GM06990 (cell line): ENCODE data around the gene DDO.
A peak's percentile ranks its signal among the peaks of the same experiment; 100 is the strongest.

Source experiments
- DNase-seq: peaks from one replicate; pipeline ENCODE4 v3.0.0-alpha.2; 2011; ENCODE audit not compliant: insufficient read length; ENCODE audit errors: extremely low read depth
- H3K27me3 ChIP-seq: replicated peaks from 2 replicates; pipeline ENCODE4 v1.6.0; 2011; ENCODE audit warnings: low read length; ENCODE audit not compliant: control insufficient read depth, insufficient read depth
- H3K36me3 ChIP-seq: 2 replicates; pipeline ENCODE4 v1.5.1; 2011; ENCODE audit warnings: low read length; ENCODE audit not compliant: control insufficient read depth, insufficient read depth
- H3K4me3 ChIP-seq: replicated peaks from 2 replicates; pipeline ENCODE4 v1.5.1; 2011; ENCODE audit warnings: low read depth, mild to moderate bottlenecking, control low read depth, low read length
- TF ChIP-seq, protein P1 (sequence below): IDR thresholded peaks from 2 replicates; pipeline ENCODE4 v1.5.1; 2011; ENCODE audit warnings: low read length, control low read depth, mild to moderate bottlenecking, inconsistent platforms; ENCODE audit not compliant: insufficient read depth, poor library complexity, severe bottlenecking

The DDO gene, protein sequence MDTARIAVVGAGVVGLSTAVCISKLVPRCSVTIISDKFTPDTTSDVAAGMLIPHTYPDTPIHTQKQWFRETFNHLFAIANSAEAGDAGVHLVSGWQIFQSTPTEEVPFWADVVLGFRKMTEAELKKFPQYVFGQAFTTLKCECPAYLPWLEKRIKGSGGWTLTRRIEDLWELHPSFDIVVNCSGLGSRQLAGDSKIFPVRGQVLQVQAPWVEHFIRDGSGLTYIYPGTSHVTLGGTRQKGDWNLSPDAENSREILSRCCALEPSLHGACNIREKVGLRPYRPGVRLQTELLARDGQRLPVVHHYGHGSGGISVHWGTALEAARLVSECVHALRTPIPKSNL

DNA sequence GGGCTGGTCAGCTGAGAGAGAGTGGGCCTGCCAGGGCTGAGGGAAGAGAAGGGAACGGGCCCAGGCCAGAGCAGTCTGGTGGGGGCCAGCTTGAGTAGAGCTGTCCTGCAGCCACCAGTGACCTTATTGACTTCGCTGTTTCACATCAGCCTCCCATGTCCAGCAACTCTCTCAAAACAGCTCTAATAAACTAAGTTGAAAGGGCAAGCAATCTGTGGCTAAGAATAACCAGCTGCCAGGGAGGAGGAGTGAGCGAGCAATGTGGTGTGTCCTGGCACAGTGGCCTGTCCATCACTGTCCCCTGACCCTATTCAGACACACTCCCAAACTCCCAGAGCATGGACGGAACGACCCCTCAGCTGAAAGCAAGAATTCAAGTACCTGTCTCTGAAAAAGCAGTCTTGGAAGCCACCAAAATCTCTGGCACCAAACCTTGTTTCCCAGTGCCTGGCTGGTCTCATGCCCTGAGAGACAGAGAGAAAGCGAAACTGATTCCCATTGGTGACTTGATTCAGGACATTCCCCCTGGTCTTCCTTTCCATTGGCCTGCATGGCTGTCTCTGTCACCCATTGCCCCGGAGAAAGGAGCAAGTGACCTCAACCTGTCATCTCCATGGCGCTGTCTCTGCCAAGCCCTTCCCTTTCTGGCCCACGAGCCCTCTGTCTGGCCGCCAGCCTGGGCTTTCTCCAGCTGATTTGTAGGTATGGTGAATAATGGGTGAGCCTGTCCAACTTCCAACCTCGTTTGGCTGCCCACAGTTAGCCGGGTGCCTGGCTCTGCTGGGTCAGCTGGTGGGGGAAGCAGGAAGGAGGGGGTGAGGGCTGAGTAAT is at the start of gene DDO:
Gene DDO (minus strand): TSS at position 490 of the 831 bp plus-strand sequence. CDS start 2,113 bp downstream, outside the sequence.
- TF ChIP-seq, protein P1, sequence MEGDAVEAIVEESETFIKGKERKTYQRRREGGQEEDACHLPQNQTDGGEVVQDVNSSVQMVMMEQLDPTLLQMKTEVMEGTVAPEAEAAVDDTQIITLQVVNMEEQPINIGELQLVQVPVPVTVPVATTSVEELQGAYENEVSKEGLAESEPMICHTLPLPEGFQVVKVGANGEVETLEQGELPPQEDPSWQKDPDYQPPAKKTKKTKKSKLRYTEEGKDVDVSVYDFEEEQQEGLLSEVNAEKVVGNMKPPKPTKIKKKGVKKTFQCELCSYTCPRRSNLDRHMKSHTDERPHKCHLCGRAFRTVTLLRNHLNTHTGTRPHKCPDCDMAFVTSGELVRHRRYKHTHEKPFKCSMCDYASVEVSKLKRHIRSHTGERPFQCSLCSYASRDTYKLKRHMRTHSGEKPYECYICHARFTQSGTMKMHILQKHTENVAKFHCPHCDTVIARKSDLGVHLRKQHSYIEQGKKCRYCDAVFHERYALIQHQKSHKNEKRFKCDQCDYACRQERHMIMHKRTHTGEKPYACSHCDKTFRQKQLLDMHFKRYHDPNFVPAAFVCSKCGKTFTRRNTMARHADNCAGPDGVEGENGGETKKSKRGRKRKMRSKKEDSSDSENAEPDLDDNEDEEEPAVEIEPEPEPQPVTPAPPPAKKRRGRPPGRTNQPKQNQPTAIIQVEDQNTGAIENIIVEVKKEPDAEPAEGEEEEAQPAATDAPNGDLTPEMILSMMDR, result no peak
- no peak for DNase-seq
- H3K4me3 ChIP-seq, result peak within 1 kb of the TSS; percentile 4; the same call in 1 of the 2 replicates

DNA sequence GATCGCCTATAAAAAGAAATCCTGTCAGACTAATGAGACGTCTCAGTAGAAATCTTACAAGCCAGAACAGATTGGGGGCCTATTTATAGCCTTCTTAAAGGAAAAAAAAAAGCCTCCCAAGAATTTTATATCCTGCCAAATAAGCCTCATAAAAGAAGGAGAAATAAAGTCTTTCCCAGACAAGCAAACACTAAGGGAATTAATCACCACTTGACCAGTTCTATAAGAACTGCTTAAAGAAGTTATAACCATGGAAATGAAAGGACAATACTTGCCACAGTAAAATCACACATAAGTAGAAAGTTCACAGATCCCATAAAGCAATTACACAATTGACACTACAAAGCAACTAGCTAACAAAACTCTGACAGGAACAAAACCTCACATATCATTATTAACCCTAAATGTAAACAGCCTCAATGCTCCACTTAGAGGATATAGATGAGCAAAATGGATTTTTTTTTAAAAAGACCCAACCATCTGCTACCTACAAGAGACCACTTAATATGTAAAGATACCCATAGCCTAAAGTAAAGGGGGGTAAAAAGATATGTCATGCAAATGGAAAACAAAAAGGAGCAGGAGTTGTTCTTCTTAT is 47.6 kb upstream of the DDO start:
- DNase-seq, result no peak

More for the DNA sequence above, at the start of gene DDO:
- no peaks in the 10 kb centered on the region for H3K27me3 ChIP-seq
- no peaks in the 10 kb centered on the region for H3K36me3 ChIP-seq

DNA sequence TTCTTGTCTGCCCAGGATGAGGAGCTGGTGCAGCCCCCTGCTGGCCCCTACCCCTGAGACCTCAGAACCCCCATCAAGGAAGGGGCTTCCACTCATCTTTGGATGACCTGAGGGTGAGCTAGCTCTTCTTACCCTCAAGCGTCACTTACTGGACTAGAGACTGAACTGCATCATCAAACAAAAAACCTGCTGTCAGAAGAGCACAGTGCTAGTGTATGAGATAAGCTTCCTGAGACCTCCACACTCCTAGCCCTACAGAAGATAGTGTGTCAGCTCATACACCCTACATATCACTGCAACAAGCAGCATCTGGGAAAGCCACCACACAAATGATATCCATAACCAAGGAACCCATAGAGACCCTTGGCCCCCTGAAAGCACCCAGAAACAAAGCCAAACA is 46.0 kb upstream of the DDO start:
- H3K4me3 ChIP-seq, result no peak overlapping the region
- TF ChIP-seq, protein P1, result no peak
- DNase-seq, result no peak
- no peaks in the 10 kb centered on the region for H3K36me3 ChIP-seq
- H3K27me3 ChIP-seq, result no peaks in the 10 kb centered on the region; the same call in 1 of the 2 replicates

More for the DNA sequence above, 47.6 kb upstream of the DDO start:
- Histone ChIP-seq H3K4me3 (no peak overlapping the region), H3K36me3 (no peaks in the 10 kb centered on the region), H3K27me3 (no peaks in the 10 kb centered on the region)
- TF ChIP-seq, protein P1, result no peak

DNA sequence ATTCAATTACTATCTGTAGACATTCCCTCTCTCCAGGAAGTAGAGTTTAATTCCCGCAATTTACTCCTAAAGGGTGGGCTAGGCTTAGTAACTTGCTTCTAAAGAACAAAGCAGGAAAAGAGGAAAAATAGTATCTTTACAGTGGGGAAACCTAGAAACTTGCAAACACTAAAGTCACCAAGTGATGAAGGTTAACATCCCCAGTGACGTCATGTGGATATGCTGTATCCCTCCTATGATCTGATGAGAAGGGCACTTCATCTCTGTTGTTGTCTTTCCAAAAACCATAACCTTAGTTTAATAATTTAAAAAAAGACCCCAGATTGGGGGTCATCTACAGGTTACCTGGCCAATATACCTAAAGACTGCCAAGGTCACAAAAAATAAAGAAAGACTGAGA is 43.8 kb upstream of the DDO start:
- no peaks in the 10 kb centered on the region; the same call in 1 of the 2 replicates for H3K27me3 ChIP-seq

DNA sequence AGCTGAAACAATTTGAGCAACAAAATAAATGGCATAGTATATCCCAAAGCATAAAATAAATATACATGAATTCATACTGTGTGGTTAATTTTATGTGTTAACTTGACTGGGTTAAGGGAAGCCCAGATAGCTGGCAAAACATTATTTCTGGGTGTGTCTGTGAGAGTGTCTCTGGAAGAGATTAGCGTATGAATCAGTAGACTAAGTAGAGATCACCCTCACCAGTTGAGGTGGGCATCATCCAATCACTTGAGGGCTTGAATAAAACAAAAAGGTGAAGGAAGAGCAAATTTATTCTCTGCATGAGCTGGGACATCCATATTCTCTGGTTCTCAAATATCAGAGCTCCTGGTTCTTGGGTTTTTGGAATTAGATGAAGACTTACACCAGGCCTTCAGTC is 43.1 kb upstream of the DDO start:
- H3K4me3 ChIP-seq, result no peak overlapping the region
- H3K27me3 ChIP-seq, result no peaks in the 10 kb centered on the region; the same call in 1 of the 2 replicates
- TF ChIP-seq, protein P1, result no peak
- DNase-seq, result no peak
- no peaks in the 10 kb centered on the region for H3K36me3 ChIP-seq

More for the DNA sequence above, 43.8 kb upstream of the DDO start:
- no peak for DNase-seq
- TF ChIP-seq, protein P1, result no peak
- H3K4me3 ChIP-seq, result no peak overlapping the region
- no peaks in the 10 kb centered on the region for H3K36me3 ChIP-seq
